H9 (cell line): Measurements from ENCODE around the gene STAB2. TPM values are rescaled to one million over a fixed set of nuclear protein-coding genes. Genes with fewer than 3 reads are reported as not detected.
A peak's percentile ranks its signal among the peaks of the same experiment; 100 is the strongest.

Experiments used
- DNase-seq: peaks from one replicate; pipeline ENCODE4 v3.0.0-alpha.2; 2017
- H2AFZ ChIP-seq: one replicate; pipeline ENCODE4 v1.6.1; 2013; ENCODE audit warnings: mild to moderate bottlenecking, low read length, control low read depth, moderate library complexity
- H2AK5ac ChIP-seq: 2 replicates; pipeline ENCODE4 v1.6.1; 2013; ENCODE audit warnings: low read length, control low read depth, mixed read lengths; ENCODE audit not compliant: insufficient read length
- H2BK120ac ChIP-seq: one replicate; pipeline ENCODE4 v1.6.1; 2013; ENCODE audit warnings: low read depth, mild to moderate bottlenecking, low read length, control low read depth, inconsistent platforms; ENCODE audit not compliant: poor library complexity, severe bottlenecking
- H2BK12ac ChIP-seq: 2 replicates; pipeline ENCODE4 v1.6.1; 2013; ENCODE audit warnings: low read length, control low read depth, mixed read lengths, low read depth; ENCODE audit not compliant: insufficient read length
- H2BK15ac ChIP-seq: 2 replicates; pipeline ENCODE4 v1.6.1; 2013; ENCODE audit warnings: low read depth, low read length, control low read depth
- H2BK20ac ChIP-seq: one replicate; pipeline ENCODE4 v1.6.1; 2013; ENCODE audit warnings: low read depth, mild to moderate bottlenecking, low read length, control low read depth, inconsistent platforms; ENCODE audit not compliant: poor library complexity, severe bottlenecking
- H2BK5ac ChIP-seq: 2 replicates; pipeline ENCODE4 v1.6.1; 2013; ENCODE audit warnings: low read length, control low read depth, mixed read lengths; ENCODE audit not compliant: insufficient read length
- H3K14ac ChIP-seq: 2 replicates; pipeline ENCODE4 v1.6.1; 2013; ENCODE audit warnings: low read length, control low read depth; ENCODE audit not compliant: insufficient read depth
- H3K18ac ChIP-seq: 2 replicates; pipeline ENCODE4 v1.6.1; 2013; ENCODE audit warnings: low read depth, mild to moderate bottlenecking, mixed read lengths, low read length, control low read depth; ENCODE audit not compliant: insufficient read length
- H3K23ac ChIP-seq: 2 replicates; pipeline ENCODE4 v1.6.1; 2013; ENCODE audit warnings: low read length, control low read depth, mixed read lengths, low read depth; ENCODE audit not compliant: insufficient read length
- H3K23me2 ChIP-seq: 2 replicates; pipeline ENCODE4 v1.6.1; 2013; ENCODE audit warnings: low read depth, mild to moderate bottlenecking, mixed read lengths, low read length, control low read depth; ENCODE audit not compliant: insufficient read length, poor library complexity, severe bottlenecking
- H3K27ac ChIP-seq: 2 replicates; pipeline ENCODE4 v1.5.1; 2013; ENCODE audit warnings: low read length, control low read depth, mixed read lengths, low read depth; ENCODE audit not compliant: insufficient read length
- H3K27me3 ChIP-seq: 2 replicates; pipeline ENCODE4 v1.6.1; 2013; ENCODE audit warnings: low read length, control low read depth, inconsistent platforms; ENCODE audit not compliant: insufficient read depth
- H3K4ac ChIP-seq: 2 replicates; pipeline ENCODE4 v1.6.1; 2013; ENCODE audit warnings: low read depth, mild to moderate bottlenecking, control low read depth, inconsistent platforms, low read length, moderate library complexity
- H3K4me1 ChIP-seq: 2 replicates; pipeline ENCODE4 v1.6.1; 2013; ENCODE audit warnings: low read length, control low read depth, inconsistent platforms; ENCODE audit not compliant: insufficient read depth
- H3K4me2 ChIP-seq: 2 replicates; pipeline ENCODE4 v1.6.1; 2013; ENCODE audit warnings: low read length, control low read depth, mixed read lengths; ENCODE audit not compliant: insufficient read length, insufficient read depth
- H3K56ac ChIP-seq: 2 replicates; pipeline ENCODE4 v1.6.1; 2013; ENCODE audit warnings: low read depth, mild to moderate bottlenecking, mixed read lengths, low read length, control low read depth; ENCODE audit not compliant: insufficient read length
- H3K79me1 ChIP-seq: 2 replicates; pipeline ENCODE4 v1.6.1; 2013; ENCODE audit warnings: low read depth, mild to moderate bottlenecking, moderate library complexity, low read length, control low read depth, inconsistent platforms; ENCODE audit not compliant: insufficient read depth, poor library complexity, severe bottlenecking
- H3K79me2 ChIP-seq: 2 replicates; pipeline ENCODE4 v1.6.1; 2013; ENCODE audit warnings: low read length, control low read depth, inconsistent platforms; ENCODE audit not compliant: insufficient read depth
- H3K9ac ChIP-seq: 2 replicates; pipeline ENCODE4 v1.6.1; 2013; ENCODE audit warnings: low read length, control low read depth, mixed read lengths; ENCODE audit not compliant: insufficient read length; ENCODE audit errors: extremely low read depth
- H3K9me3 ChIP-seq: one replicate; pipeline ENCODE4 v1.6.1; 2013; ENCODE audit warnings: low read depth, low read length, inconsistent platforms; ENCODE audit not compliant: control insufficient read depth
- H3T11ph ChIP-seq: one replicate; pipeline ENCODE4 v1.6.1; 2013; ENCODE audit warnings: mild to moderate bottlenecking, low read length, control low read depth, inconsistent platforms
- H4K20me1 ChIP-seq: one replicate; pipeline ENCODE4 v1.6.1; 2013; ENCODE audit not compliant: control insufficient read depth, insufficient read length, insufficient read depth
- H4K5ac ChIP-seq: 2 replicates; pipeline ENCODE4 v1.6.1; 2013; ENCODE audit warnings: low read depth, mild to moderate bottlenecking, mixed read lengths, low read length, control low read depth; ENCODE audit not compliant: insufficient read length
- H4K8ac ChIP-seq: replicated peaks from 2 replicates; pipeline ENCODE4 v1.6.1; 2013; ENCODE audit warnings: low read length, control low read depth, mixed read lengths, low read depth; ENCODE audit not compliant: insufficient read length
- H4K91ac ChIP-seq: 2 replicates; pipeline ENCODE4 v1.6.1; 2013; ENCODE audit warnings: low read depth, mild to moderate bottlenecking, moderate library complexity, mixed read lengths, low read length, control low read depth; ENCODE audit not compliant: insufficient read length
- H3K27ac Mint-ChIP-seq, 3 experiments: 2 replicates in 2 of 3; 3 replicates in 1 of 3; pipeline ENCODE4 v1.8.0; 2020 to 2021; ENCODE audit warnings: mixed read lengths in 3 of 3, mild to moderate bottlenecking in 1 of 3, moderate library complexity in 1 of 3
- H3K27me3 Mint-ChIP-seq: 2 replicates; pipeline ENCODE4 v1.8.0; 2021; ENCODE audit warnings: low read depth, mild to moderate bottlenecking, moderate library complexity, mixed read lengths
- H3K36me3 Mint-ChIP-seq, 3 experiments: 2 replicates in 2 of 3; 3 replicates in 1 of 3; pipeline ENCODE4 v1.8.0; 2020 to 2021; ENCODE audit warnings: low read depth in 3 of 3, mixed read lengths in 3 of 3; ENCODE audit not compliant: insufficient read depth in 1 of 3
- H3K4me1 Mint-ChIP-seq, 2 experiments: 2 replicates each; pipeline ENCODE4 v1.8.0; 2020; ENCODE audit warnings: mixed read lengths in 2 of 2
- H3K4me3 Mint-ChIP-seq, 2 experiments: 2 replicates in 1 of 2; 3 replicates in 1 of 2; pipeline ENCODE4 v1.8.0; 2020 to 2021; ENCODE audit warnings: mild to moderate bottlenecking in 2 of 2, mixed read lengths in 2 of 2, moderate library complexity in 1 of 2
- H3K9me3 Mint-ChIP-seq, 2 experiments: 2 replicates in 1 of 2; 3 replicates in 1 of 2; pipeline ENCODE4 v1.8.0; 2020; ENCODE audit warnings: mild to moderate bottlenecking in 2 of 2, mixed read lengths in 2 of 2, moderate library complexity in 1 of 2
- WGBS: extraction: QIAGEN DNeasy Blood & Tissue Kit; methylation state at CpG from one replicate; pipeline ENCODE4 v1.1.7; 2013; ENCODE audit warnings: missing lambda C conversion rate, low lambda C conversion rate, mixed read lengths; ENCODE audit not compliant: insufficient read length; ENCODE audit errors: extremely low coverage; 5-methylcytosine and 5-hydroxymethylcytosine counted together
- total RNA-seq: library from RNA; stranded (reverse); gene quantifications from 2 replicates; pipeline ENCODE4 v1.2.1, GENCODE V29; 2021
- TF ChIP-seq, protein P1 (sequence below): fragments of 200-600 bp; sonication (generic); conservative IDR thresholded peaks from 3 replicates; pipeline ENCODE4 v1.8.0; 2021; ENCODE audit warnings: antibody characterized with exemption, mild to moderate bottlenecking

Gene STAB2
- total RNA-seq, 1 experiment from 2014 or later, result 0.02 TPM

DNA sequence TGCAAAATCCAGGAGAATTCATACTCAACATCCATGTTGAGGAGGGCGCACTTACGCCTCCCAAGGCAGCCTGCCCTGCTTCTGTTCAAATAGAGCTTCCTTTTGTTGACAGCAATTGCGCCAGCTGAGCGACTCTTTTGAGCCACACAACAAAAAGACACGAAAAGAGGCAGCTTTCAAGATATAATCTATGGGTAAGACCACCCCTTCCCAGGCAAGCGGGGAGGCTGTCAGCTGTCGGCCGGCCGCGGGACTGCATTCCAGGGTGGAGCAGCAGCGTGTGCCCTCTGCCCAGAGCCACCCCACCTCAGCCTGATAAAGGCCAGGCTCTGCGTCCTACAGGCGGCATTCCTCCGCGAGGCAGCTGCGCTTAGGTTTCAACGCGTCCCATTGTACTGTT is 15.8 kb upstream of the STAB2 start:
- H3K4me1 Mint-ChIP-seq, result peaks cover 18 to 24% of the 10 kb centered on the region in 2 experiments

More for the DNA sequence above, 15.8 kb upstream of the STAB2 start:
- no CpG with 5 or more reads among the region's 18 CpGs for WGBS
- Mint-ChIP-seq H3K27ac (no peak overlapping the region), H3K9me3 (peaks cover 6 to 12% of the 10 kb centered on the region in 2 experiments; a peak in 3 of 5 replicates), H3K27me3 (peaks cover 33% of the 10 kb centered on the region), H3K4me3 (peak overlapping the region in 1 of 2 experiments; percentile 38; a peak in 3 of 5 replicates), H3K36me3 (peaks cover 0 to 9% (median 0%) of the 10 kb centered on the region in 3 experiments; a peak in 2 of 7 replicates)
- DNase-seq, result peak; percentile 89
- Histone ChIP-seq H3K27ac (no peak overlapping the region), H2BK120ac (no peak overlapping the region), H3K9me3 (no peaks in the 10 kb centered on the region), H3K4me2 (peak overlapping the region; percentile 26), H3K14ac (no peak overlapping the region), H2BK20ac (no peak overlapping the region), H3K23ac (no peak overlapping the region), H2AFZ (no peak overlapping the region), H3K4me1 (no peaks in the 10 kb centered on the region; the same call in 1 of the 2 replicates), H3K79me1 (no peaks in the 10 kb centered on the region), H3K4ac (no peak overlapping the region), H3K27me3 (no peaks in the 10 kb centered on the region), H3K18ac (no peak overlapping the region), H3K9ac (no peak overlapping the region), H2BK5ac (no peak overlapping the region), H3T11ph (no peak overlapping the region), H3K23me2 (peaks cover 5% of the 10 kb centered on the region), H2AK5ac (no peak overlapping the region), H2BK12ac (no peak overlapping the region), H3K56ac (no peak overlapping the region), H4K20me1 (no peaks in the 10 kb centered on the region), H2BK15ac (no peak overlapping the region), H3K79me2 (no peaks in the 10 kb centered on the region), H4K91ac (no peak overlapping the region), H4K5ac (no peak overlapping the region), H4K8ac (no peak overlapping the region)
- TF ChIP-seq, protein P1, sequence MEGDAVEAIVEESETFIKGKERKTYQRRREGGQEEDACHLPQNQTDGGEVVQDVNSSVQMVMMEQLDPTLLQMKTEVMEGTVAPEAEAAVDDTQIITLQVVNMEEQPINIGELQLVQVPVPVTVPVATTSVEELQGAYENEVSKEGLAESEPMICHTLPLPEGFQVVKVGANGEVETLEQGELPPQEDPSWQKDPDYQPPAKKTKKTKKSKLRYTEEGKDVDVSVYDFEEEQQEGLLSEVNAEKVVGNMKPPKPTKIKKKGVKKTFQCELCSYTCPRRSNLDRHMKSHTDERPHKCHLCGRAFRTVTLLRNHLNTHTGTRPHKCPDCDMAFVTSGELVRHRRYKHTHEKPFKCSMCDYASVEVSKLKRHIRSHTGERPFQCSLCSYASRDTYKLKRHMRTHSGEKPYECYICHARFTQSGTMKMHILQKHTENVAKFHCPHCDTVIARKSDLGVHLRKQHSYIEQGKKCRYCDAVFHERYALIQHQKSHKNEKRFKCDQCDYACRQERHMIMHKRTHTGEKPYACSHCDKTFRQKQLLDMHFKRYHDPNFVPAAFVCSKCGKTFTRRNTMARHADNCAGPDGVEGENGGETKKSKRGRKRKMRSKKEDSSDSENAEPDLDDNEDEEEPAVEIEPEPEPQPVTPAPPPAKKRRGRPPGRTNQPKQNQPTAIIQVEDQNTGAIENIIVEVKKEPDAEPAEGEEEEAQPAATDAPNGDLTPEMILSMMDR, result peak; percentile 42; the same call in 2 of the 3 replicates
